ENCODE results near the gene MAP7.

MAP7 gene

DNA sequence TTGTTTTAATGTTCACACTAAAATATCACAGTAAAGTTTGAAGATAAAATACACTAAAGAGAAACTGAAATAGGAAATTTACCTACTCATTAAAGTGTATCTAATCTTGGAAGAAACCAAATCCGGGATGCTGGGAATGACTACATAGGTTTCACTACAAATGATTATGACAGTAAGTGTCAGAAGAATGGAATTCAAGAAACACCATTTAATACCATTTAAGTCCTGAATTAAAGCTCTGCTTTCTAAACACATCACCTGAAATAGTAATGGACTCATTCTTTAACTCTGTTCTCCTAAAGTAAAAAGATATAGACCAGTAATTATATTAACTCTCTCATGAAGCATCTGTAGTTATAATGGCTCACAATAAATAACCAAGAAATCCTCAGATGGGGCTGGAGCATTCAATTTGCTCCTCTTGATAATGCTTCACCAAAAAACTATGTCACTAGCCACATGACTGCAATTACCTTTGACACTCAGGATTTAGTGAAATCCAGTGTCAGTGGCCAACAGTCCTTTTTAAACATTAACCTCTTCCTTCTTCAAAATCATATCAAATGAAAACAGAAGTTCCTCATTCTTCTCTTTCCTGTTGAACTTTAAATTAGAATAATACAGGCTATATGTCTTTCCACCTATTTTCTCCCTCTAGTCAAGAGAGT, 41.4 kb downstream of the MAP7 start:
- TF ChIP-seq, protein P1, sequence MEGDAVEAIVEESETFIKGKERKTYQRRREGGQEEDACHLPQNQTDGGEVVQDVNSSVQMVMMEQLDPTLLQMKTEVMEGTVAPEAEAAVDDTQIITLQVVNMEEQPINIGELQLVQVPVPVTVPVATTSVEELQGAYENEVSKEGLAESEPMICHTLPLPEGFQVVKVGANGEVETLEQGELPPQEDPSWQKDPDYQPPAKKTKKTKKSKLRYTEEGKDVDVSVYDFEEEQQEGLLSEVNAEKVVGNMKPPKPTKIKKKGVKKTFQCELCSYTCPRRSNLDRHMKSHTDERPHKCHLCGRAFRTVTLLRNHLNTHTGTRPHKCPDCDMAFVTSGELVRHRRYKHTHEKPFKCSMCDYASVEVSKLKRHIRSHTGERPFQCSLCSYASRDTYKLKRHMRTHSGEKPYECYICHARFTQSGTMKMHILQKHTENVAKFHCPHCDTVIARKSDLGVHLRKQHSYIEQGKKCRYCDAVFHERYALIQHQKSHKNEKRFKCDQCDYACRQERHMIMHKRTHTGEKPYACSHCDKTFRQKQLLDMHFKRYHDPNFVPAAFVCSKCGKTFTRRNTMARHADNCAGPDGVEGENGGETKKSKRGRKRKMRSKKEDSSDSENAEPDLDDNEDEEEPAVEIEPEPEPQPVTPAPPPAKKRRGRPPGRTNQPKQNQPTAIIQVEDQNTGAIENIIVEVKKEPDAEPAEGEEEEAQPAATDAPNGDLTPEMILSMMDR (IDR thresholded peaks at IDR 0.05), result no peak

DNA sequence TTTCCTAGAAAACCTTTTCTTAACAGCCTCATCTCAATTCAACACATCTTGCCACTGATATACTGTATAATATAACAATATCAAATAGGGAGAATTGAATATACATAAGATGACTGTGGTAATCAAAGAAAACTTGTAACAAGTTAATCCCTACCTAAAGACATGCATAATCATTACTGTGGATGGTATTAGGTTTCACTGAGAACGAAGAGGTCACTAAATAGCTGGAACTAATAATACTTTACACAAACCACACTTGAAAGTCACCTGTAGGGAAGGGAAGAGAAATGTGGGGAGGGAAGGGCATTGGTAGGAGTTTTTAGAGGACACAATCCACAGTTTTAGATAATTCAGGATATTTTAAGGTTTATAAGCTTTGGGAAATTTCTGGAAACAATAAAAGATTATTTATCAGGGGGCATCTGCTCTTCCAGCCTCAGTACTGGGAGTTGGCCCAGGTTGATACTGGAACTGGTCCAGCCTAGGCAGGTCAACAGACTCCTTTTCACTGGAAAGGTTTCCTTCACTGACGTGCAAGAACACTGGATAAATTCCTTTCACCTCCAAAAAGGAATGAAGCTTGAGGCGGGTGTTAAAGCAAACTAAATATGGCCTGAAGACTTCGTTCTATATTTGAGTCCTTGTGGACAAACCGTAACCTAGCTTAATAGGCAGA, 44.0 kb downstream of the MAP7 start:
- TF ChIP-seq, protein P1 (IDR thresholded peaks at IDR 0.05), result no peak

DNA sequence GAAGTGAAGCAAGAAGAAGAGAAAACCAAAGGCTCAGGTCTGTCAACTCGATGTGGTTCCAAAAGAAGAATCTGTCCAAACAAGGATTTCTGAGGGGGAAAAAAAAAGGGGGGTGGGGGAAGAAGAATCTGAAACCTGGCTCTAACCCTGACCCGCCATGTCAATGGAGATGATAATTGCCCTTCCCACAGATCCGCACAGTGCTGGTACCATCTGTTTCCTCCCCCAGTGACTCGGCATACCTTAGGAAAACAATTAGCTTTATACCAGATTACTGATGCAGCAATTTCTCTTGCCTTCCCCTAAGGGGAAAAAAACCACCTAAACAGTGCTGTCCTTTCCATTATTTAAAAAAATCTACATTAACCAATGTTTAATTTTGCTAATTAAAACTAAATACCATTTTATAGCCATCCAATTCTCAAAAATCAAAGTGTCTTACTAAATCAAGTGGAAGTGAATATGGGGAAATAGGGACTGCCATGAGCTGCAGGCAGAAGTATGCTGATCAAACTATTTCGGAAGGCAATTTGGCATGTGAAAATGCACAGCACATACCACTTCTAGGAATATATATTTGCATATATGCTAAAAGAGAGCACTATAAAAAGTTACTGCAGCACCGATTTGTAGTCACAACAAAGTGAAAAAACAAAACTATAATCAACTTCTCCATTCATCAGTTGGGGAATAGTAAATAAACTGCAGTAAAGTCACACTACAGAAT, 46.8 kb downstream of the MAP7 start:
- TF ChIP-seq, protein P1 (IDR thresholded peaks at IDR 0.05), result no peak

DNA sequence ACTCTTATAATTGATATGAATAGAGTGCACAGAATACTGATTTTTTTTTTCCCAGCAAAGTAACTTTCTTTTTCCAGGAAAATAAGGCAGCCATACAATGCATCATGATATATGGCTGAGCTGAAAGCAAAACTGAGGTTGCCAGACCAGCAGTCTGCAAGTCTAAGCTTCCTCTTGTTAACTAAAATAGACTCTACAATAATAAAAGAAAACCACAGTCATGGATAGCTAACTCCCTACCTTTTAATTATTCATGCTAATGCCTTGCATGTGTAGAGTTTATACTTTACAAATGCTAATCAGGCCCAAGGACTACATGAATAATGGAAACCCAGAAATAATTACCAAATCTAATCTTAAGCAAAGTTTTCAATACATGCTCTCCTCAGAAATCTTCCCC, 47.4 kb downstream of the MAP7 start:
- TF ChIP-seq, protein P1 (IDR thresholded peaks at IDR 0.05), result no peak

DNA sequence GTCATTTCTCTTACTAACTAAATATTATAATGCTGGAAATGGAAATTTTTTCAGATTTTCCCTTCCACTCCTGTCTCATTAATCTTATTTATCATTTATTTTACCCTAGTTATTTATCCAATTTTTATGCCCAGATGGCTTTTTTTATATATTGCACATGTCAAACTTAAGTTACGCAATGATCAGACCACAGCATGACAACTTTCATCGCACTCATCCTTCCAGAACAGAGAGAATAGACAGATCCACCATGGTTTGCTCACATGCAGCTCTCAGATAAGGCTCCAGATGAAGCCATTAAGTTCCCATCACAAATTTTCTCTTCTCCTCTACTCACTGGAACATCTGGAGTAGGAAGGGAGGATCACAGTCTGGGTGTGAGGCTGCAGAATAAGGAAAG, 48.7 kb downstream of the MAP7 start:
- TF ChIP-seq, protein P1 (IDR thresholded peaks at IDR 0.05), result no peak

DNA sequence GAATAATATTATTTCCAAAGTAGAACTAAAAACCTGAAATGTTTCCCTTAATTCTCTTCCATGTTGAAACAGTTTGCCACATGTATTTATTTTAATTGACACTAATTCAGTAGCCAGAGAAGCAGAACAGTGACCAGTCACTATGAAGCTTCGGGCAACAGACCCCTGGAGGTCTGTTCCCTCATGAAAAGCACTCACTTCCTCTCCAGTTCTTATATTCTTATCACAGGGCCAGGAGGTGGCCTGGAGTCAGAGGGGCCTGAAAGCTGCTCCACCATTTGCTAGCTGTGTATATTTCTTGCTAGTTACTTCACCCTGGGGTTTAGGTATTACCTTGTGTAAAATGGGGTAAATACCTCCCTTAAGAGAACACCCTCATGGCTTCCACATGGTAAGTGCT, 49.1 kb downstream of the MAP7 start:
- TF ChIP-seq, protein P1 (IDR thresholded peaks at IDR 0.05), result no peak

DNA sequence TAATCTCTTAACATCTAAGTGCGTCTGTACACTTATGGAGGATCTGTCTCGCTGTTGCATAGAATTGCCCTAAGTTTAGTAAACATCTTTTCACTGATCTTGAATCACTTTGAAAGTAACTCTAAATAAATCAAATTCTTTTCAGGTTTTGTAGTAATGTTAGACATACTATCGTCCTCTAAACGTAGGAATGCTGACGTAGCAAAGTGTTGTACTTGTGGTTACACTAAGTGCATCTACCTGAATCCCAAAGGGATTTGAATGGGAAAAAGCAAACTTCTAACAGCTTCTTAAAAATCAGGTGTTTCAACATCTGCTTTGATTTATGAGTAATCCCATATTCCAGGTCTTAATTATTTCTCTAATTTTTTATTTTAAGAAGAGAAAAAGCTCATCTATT, 49.8 kb downstream of the MAP7 start:
- TF ChIP-seq, protein P1 (IDR thresholded peaks at IDR 0.05), result no peak

Measured in LNCAP (cell line).